ENCODE measurements around the gene FILIP1L. TPM values are rescaled to one million over a fixed set of nuclear protein-coding genes. Genes with fewer than 3 reads are reported as not detected.
A peak's percentile ranks its signal among the peaks of the same experiment; 100 is the strongest.

The FILIP1L gene
- total RNA-seq, 1 donor: 15.2 TPM

- no peak overlapping the region for H3K4me3 ChIP-seq (ENCODE audit: low read depth, low read length)
- DNase-seq (ENCODE audit: low read depth): no peak
- TF ChIP-seq, protein P1, sequence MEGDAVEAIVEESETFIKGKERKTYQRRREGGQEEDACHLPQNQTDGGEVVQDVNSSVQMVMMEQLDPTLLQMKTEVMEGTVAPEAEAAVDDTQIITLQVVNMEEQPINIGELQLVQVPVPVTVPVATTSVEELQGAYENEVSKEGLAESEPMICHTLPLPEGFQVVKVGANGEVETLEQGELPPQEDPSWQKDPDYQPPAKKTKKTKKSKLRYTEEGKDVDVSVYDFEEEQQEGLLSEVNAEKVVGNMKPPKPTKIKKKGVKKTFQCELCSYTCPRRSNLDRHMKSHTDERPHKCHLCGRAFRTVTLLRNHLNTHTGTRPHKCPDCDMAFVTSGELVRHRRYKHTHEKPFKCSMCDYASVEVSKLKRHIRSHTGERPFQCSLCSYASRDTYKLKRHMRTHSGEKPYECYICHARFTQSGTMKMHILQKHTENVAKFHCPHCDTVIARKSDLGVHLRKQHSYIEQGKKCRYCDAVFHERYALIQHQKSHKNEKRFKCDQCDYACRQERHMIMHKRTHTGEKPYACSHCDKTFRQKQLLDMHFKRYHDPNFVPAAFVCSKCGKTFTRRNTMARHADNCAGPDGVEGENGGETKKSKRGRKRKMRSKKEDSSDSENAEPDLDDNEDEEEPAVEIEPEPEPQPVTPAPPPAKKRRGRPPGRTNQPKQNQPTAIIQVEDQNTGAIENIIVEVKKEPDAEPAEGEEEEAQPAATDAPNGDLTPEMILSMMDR (IDR thresholded peaks at IDR 0.05; ENCODE audit: insufficient read depth, low read length): no peak
These were observed 41.3 kb upstream of the FILIP1L start for GRCh38 chr3:100155590-100155989.

GRCh38 chr3:100155128-100155527, 40.8 kb upstream of the FILIP1L start:
- H3K4me3 ChIP-seq (ENCODE audit: low read depth, low read length): no peak overlapping the region
- TF ChIP-seq, protein P1 (IDR thresholded peaks at IDR 0.05; ENCODE audit: insufficient read depth, low read length): no peak
- DNase-seq (ENCODE audit: low read depth): peak; percentile 53

DNA sequence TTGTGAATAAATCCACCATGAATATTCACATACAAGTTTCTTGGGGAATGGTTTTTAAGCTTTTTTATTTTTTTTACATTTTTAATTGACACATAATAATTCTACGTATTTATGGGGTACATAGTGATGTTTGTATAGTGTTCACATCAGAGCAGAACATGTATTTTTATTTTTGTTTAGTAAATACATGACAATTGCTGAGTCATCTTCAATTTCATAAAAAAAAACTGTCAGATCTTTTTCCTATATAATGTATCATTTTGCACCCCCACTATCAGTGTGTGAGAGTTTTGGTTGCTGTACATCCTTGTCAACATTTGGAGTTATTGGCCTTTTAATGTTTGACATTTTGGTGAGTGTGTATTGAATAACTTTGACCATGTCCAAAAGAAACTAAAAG, 39.9 kb upstream of the FILIP1L start:
- TF ChIP-seq, protein P1 (IDR thresholded peaks at IDR 0.05; ENCODE audit: insufficient read depth, low read length): no peak
- DNase-seq (ENCODE audit: low read depth): no peak
- H3K4me3 ChIP-seq (ENCODE audit: low read depth, low read length): no peak overlapping the region

DNA sequence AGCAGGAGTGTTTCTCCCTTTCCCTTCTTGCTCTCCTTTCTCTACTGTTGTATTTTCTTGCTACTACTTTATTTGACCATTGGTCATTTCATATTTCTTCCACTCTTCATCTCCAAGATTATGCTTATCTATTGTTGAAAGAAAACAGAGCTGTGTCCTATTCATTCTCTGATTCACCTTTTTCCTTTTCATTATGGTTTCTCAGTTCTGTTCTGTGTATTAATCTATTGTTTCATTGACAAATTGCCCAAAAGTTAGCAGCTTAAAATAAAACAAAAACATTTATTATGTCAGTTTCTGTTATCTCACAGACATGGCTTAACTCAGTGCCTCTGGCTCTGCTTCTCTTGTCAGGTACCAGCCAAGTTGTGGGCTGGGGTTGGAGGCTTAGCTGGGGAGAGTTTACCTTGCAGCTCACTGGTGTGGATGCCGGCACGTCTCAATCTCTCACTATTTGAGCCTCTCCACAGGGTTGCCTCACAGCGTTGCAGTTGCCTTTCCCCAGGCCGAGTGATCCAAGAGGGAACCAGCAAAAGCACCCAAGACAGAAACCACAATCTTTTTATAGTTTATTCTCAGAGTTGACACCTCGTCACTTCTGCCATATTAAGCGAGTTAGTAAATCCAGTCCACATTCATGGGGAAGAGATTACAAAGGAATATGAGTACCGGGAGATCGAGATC, 36.9 kb upstream of the FILIP1L start:
- peak; percentile 87 for DNase-seq (ENCODE audit: low read depth)
- no peak overlapping the region for H3K4me3 ChIP-seq (ENCODE audit: low read depth, low read length)
- TF ChIP-seq, protein P1 (IDR thresholded peaks at IDR 0.05; ENCODE audit: insufficient read depth, low read length): no peak

GRCh38 chr3:100150473-100150872, 36.2 kb upstream of the FILIP1L start:
- DNase-seq (ENCODE audit: low read depth): peak; percentile 92
- no peak overlapping the region for H3K4me3 ChIP-seq (ENCODE audit: low read depth, low read length)
- TF ChIP-seq, protein P1 (IDR thresholded peaks at IDR 0.05; ENCODE audit: insufficient read depth, low read length): no peak

DNA sequence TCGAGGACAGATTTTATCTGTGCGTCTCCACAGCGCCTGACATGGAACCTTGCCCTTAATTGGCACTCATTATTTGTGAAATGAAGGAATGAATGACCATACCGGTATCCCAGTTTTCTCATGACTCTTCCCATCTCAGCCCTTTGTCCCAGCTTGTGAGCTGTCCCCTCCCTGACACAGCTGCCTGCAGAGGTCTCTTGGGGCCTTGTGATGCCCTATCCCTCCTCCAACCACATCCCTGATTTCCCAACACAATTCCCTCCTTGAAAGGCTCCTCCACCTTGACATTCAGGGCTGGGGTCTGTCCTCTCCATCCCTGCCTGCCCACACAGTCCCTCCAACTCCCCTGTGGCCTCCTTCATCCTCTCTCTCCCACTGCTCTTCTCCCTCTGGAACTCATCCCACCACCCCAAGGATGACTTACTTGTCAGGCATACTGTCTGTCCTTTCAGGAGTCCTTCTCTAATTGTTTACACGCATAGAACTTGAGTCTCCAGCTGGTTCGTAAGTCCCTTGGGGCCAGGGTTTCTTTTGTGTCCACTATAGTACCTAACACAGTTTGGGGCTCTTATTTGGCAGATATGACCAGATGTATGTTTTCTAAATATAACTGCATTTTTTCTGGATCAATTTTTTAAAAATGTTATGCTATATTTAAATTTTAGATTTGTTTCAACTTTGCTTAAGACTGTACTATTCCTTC, 35.6 kb upstream of the FILIP1L start:
- TF ChIP-seq, protein P1 (IDR thresholded peaks at IDR 0.05; ENCODE audit: insufficient read depth, low read length): no peak
- DNase-seq (ENCODE audit: low read depth): no peak
- H3K4me3 ChIP-seq (ENCODE audit: low read depth, low read length): no peak overlapping the region

Measured in fibroblast of the aortic adventitia (primary cell).